BLaER1 treated with 17β-estradiol and CSF1 and Interleukin-3, amounts not matched to agents 10 nM and 100 nM (cell line): ENCODE results near the gene CDC42EP4.
"Not testable (repeated sequence)": the region's sequence is repeated elsewhere in the genome, so short reads cannot be mapped to it uniquely, and the experiment has no call there.

Experiments
- H3K27ac ChIP-seq, 11 experiments: shearing (Covaris generic); formaldehyde crosslinking; 2 replicates each; pipeline ENCODE4 v1.8.1; 2022
- H3K27me3 ChIP-seq, 11 experiments: shearing (Covaris generic); formaldehyde crosslinking; 2 replicates each; pipeline ENCODE4 v1.8.1; 2022
- H3K36me3 ChIP-seq, 11 experiments: shearing (Covaris generic); formaldehyde crosslinking; 2 replicates each; pipeline ENCODE4 v1.8.1; 2022
- H3K4me1 ChIP-seq, 10 experiments: shearing (Covaris generic); formaldehyde crosslinking; 2 replicates each; pipeline ENCODE4 v1.8.1; 2022
- H3K4me2 ChIP-seq, 11 experiments: shearing (Covaris generic); formaldehyde crosslinking; 2 replicates each; pipeline ENCODE4 v1.8.1; 2022
- H3K4me3 ChIP-seq, 10 experiments: shearing (Covaris generic); formaldehyde crosslinking; 2 replicates each; pipeline ENCODE4 v1.8.1; 2022
- H3K9ac ChIP-seq, 11 experiments: shearing (Covaris generic); formaldehyde crosslinking; 2 replicates each; pipeline ENCODE4 v1.8.1; 2022
- H3K9me3 ChIP-seq, 11 experiments: shearing (Covaris generic); formaldehyde crosslinking; replicated peaks in 1 of 11; 2 replicates each; pipeline ENCODE4 v1.8.1; 2022
- H4K20me1 ChIP-seq, 11 experiments: shearing (Covaris generic); formaldehyde crosslinking; 2 replicates each; pipeline ENCODE4 v1.8.1; 2022
- Cebpa-rat ChIP-seq, 11 experiments: shearing (Covaris generic); IDR thresholded peaks; 2 replicates each; pipeline ENCODE4 v1.8.1; 2022

CDC42EP4 gene

GRCh38 chr17:73265646-73266640 lies 45.9 kb downstream of the CDC42EP4 start:
- H3K4me2 ChIP-seq: no peak overlapping the region
- H3K4me1 ChIP-seq: peaks cover under 1 to 13% (median 3%) of the 10 kb centered on the region in 10 experiments; a peak in 9 of 20 replicates
- no peak overlapping the region for H3K27ac ChIP-seq
- no peak for TF ChIP-seq Cebpa-rat (IDR thresholded peaks at IDR 0.05)
- H3K27me3 ChIP-seq: no peaks in the 10 kb centered on the region
- H3K9ac ChIP-seq: no peak overlapping the region
- no peaks in the 10 kb centered on the region for H4K20me1 ChIP-seq
- peaks cover 0 to 9% (median 5%) of the 10 kb centered on the region in 11 experiments; a peak in 6 of 22 replicates for H3K9me3 ChIP-seq
- H3K4me3 ChIP-seq: no peak overlapping the region
- H3K36me3 ChIP-seq: no peaks in the 10 kb centered on the region

DNA sequence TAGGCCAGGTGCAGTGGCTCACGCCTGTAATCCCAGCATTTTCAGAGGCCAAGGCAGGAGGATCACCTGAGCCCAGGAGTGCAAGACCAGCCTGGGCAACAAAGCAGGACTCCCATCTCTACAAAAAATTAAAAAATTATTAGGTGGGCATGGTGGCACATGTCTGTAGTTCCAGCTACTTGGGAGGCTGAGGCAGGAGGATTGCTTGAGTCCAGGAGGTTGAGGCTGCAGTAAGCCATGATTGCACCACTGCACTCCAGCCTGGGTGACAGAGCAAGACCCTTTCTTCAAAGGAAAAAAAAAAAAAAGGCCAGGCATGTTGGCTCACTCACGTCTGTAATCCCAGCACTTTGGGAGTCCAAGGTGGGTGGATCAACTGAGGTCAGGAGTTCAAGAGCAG lies 47.4 kb downstream of the CDC42EP4 start:
- not testable (repeated sequence) for H3K4me2 ChIP-seq, H3K27me3 ChIP-seq, H4K20me1 ChIP-seq, H3K27ac ChIP-seq, H3K4me3 ChIP-seq, H3K9ac ChIP-seq, H3K9me3 ChIP-seq, H3K36me3 ChIP-seq
- H3K4me1 ChIP-seq: peaks cover 0 to 13% (median 0%) of the 10 kb centered on the region in 10 experiments; a peak in 3 of 20 replicates

DNA sequence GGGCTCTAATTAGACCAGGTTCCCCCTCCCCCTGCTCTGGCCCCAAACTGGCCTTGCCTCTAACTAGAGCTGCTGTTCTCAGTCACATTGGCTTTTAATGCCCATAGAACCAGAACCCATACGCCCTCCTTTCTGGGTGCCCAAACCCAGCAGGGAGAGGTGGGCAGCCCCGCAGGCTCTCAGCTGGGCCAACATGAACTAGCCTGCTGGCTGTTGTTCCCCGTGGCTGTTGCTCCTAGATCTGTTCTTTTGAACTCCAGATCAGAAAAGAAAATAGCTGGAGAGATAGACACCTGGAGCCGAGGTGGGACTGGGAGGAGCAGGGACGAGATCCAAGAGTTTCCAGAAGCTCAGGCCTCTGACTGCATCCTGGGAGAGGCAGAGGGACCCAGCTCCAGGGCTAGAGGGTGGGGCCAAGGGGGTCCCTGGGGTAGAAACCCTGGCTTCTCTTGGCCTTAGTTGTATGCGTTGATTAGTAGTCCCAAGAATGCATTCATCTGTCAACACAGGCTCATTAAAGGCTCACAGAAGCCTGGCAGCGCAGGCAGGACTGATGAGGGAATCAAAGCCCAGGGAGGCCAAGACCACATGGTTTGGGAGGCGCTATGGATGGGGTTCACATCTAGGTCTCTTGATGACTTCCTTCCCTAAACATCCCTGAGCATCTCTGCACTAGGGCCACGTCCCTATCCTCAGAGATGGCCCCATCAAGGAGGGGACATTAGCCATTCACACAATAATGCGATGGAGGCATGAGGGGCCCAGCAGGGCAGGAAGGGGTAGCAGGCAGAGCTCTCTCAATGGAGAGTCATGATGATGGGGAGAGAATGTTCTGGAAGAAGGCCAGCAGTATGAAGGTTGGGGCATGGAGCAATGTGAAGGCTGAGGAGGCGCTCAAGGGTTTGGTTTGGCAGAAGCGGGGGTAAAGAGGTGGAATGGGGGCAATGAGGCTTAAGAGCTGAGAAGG lies 48.8 kb downstream of the CDC42EP4 start:
- Histone ChIP-seq H3K4me2 (no peak overlapping the region), H3K9me3 (no peaks in the 10 kb centered on the region), H3K27me3 (no peaks in the 10 kb centered on the region), H3K27ac (no peak overlapping the region), H4K20me1 (no peaks in the 10 kb centered on the region), H3K4me1 (peaks cover 0 to 4% (median 0%) of the 10 kb centered on the region in 10 experiments; a peak in 1 of 20 replicates), H3K36me3 (no peaks in the 10 kb centered on the region), H3K4me3 (no peak overlapping the region), H3K9ac (no peak overlapping the region; a peak in 1 of 22 replicates)
- TF ChIP-seq Cebpa-rat (IDR thresholded peaks at IDR 0.05): no peak

DNA sequence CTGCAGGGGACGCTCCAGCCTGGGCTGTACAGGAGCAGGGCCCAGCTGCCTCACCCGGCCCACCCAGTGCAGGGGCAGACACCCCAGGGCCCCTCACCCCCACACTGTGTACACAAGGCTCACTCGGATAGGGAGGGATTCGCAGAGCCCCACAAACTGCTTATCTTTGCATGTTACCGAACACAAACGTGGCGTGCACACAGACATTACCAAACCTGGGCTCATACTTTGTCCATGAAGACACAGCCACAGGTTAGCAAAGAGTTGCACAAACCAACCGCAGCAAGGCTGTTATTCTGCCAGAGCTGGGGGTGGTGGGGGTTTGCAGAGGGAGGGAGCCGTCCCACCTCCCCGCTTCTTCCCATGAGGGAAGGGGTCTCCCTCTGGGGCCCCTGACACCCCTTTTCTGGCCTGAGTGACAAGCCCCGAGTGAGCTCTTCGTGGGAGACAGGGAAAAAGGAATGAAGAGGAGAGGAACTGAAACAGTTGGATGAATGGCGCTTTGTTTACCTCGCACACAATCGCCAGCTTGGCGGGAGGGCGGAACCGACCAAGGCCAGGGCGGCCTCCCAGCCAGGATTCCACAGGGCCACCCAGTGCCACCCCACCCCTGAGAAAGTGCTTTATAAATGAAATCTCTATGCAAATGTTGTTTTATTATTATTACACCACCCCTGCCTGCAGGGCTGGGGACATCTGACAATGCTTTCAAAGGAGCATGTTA lies 49.7 kb downstream of the CDC42EP4 start:
- Histone ChIP-seq H3K4me3 (no peak overlapping the region), H3K9me3 (no peaks in the 10 kb centered on the region), H3K4me2 (no peak overlapping the region), H3K27me3 (no peaks in the 10 kb centered on the region), H3K9ac (no peak overlapping the region), H3K4me1 (0 out of 20 replicates have a peak, but pooled peaks cover 0 to 4% (median 0%) of the 10 kb centered on the region in 10 experiments), H3K36me3 (no peaks in the 10 kb centered on the region), H4K20me1 (no peaks in the 10 kb centered on the region; a peak in 1 of 22 replicates), H3K27ac (no peak overlapping the region)
- TF ChIP-seq Cebpa-rat (IDR thresholded peaks at IDR 0.05): no peak

DNA sequence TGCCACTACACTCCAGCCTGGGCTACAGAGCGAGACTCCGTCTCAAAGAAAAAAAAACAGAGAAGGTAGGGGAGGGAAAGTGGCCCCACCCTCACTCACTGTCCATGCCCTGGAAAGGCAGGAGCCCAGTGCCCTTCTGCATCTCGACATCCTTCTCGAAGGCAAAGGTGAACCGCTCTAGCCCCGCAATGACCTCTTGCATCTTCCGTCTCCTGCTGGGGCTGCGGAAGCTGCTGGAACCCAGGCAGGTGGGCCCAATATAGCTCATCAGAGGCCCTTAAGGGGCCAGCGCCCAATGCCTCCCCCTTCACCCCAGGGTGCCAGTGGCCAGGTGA lies 50.2 kb downstream of the CDC42EP4 start, which contains the start of gene CPSF4L:
Gene CPSF4L, minus strand, starts transcription at position 264 of the 335 bp plus-strand sequence. Its CDS starts 62 bp downstream, at position 202.
- no peaks in the 10 kb centered on the region for H3K36me3 ChIP-seq
- H3K4me3 ChIP-seq: no peak within 1 kb of the TSS
- H3K4me2 ChIP-seq: no peak within 1 kb of the TSS
- no peaks in the 10 kb centered on the region; a peak in 1 of 22 replicates for H4K20me1 ChIP-seq
- H3K27me3 ChIP-seq: no peaks in the 10 kb centered on the region
- 0 out of 20 replicates have a peak, but pooled peaks cover 0 to 4% (median 0%) of the 10 kb centered on the region in 10 experiments for H3K4me1 ChIP-seq
- H3K27ac ChIP-seq: no peak within 1 kb of the TSS
- H3K9ac ChIP-seq: no peak within 1 kb of the TSS
- H3K9me3 ChIP-seq: no peaks in the 10 kb centered on the region
- TF ChIP-seq Cebpa-rat (IDR thresholded peaks at IDR 0.05): no peak

- peak overlapping the region in 1 of 11 experiments; percentile 10; a peak in 1 of 22 replicates for H3K9ac ChIP-seq
- TF ChIP-seq Cebpa-rat (IDR thresholded peaks at IDR 0.05): no peak
- H3K27me3 ChIP-seq: no peaks in the 10 kb centered on the region
- H3K4me3 ChIP-seq: no peak overlapping the region
- no peaks in the 10 kb centered on the region for H3K9me3 ChIP-seq
- H3K4me1 ChIP-seq: 0 out of 20 replicates have a peak, but pooled peaks cover 0 to 4% (median 0%) of the 10 kb centered on the region in 10 experiments
- no peaks in the 10 kb centered on the region for H3K36me3 ChIP-seq
- no peak overlapping the region for H3K4me2 ChIP-seq
- no peaks in the 10 kb centered on the region; a peak in 1 of 22 replicates for H4K20me1 ChIP-seq
- H3K27ac ChIP-seq: no peak overlapping the region
Observed at GRCh38 chr17:73257516-73257915, 54.3 kb downstream of the CDC42EP4 start.

- no peak overlapping the region for H3K27ac ChIP-seq
- no peak for TF ChIP-seq Cebpa-rat (IDR thresholded peaks at IDR 0.05)
Observed at GRCh38 chr17:73256220-73256619, 55.6 kb downstream of the CDC42EP4 start.

GRCh38 chr17:73255671-73256181 lies 56.1 kb downstream of the CDC42EP4 start:
- no peak for TF ChIP-seq Cebpa-rat (IDR thresholded peaks at IDR 0.05)
- no peak overlapping the region for H3K27ac ChIP-seq

More at GRCh38 chr17:73256220-73256619, 55.6 kb downstream of the CDC42EP4 start:
- Histone ChIP-seq H4K20me1 (no peaks in the 10 kb centered on the region; a peak in 1 of 22 replicates), H3K4me3 (no peak overlapping the region), H3K36me3 (no peaks in the 10 kb centered on the region), H3K4me1 (no peaks in the 10 kb centered on the region), H3K9me3 (no peaks in the 10 kb centered on the region), H3K9ac (no peak overlapping the region), H3K27me3 (no peaks in the 10 kb centered on the region), H3K4me2 (no peak overlapping the region)

More at GRCh38 chr17:73255671-73256181, 56.1 kb downstream of the CDC42EP4 start:
- Histone ChIP-seq H4K20me1 (no peaks in the 10 kb centered on the region; a peak in 1 of 22 replicates), H3K9me3 (no peaks in the 10 kb centered on the region), H3K4me3 (no peak overlapping the region), H3K27me3 (no peaks in the 10 kb centered on the region), H3K4me2 (no peak overlapping the region), H3K9ac (no peak overlapping the region), H3K4me1 (no peaks in the 10 kb centered on the region), H3K36me3 (no peaks in the 10 kb centered on the region)
